Umbilical cord (tissue), 2 donors: Measurements from ENCODE around the gene LYPLA2. TPM values are rescaled to one million over a fixed set of nuclear protein-coding genes. Genes with fewer than 3 reads are reported as not detected.
A peak's percentile ranks its signal among the peaks of the same experiment; 100 is the strongest.
"Not testable (repeated sequence)": the region's sequence is repeated elsewhere in the genome, so short reads cannot be mapped to it uniquely, and the experiment has no call there.

ENCODE experiments used
- DNase-seq: peaks from one replicate; pipeline ENCODE4 v3.0.0-alpha.2; 2015; ENCODE audit warnings: low spot score
- total RNA-seq: library from RNA; depleted of rRNA; stranded (reverse); fragments of >200 nt; gene quantifications from one replicate; pipeline ENCODE4 v1.2.3, GENCODE V29; 2014; ENCODE audit warnings: low replicate concordance; ENCODE audit not compliant: insufficient read depth

LYPLA2 gene
- total RNA-seq, 1 donor from 2014 or later = 26.2 TPM

DNA sequence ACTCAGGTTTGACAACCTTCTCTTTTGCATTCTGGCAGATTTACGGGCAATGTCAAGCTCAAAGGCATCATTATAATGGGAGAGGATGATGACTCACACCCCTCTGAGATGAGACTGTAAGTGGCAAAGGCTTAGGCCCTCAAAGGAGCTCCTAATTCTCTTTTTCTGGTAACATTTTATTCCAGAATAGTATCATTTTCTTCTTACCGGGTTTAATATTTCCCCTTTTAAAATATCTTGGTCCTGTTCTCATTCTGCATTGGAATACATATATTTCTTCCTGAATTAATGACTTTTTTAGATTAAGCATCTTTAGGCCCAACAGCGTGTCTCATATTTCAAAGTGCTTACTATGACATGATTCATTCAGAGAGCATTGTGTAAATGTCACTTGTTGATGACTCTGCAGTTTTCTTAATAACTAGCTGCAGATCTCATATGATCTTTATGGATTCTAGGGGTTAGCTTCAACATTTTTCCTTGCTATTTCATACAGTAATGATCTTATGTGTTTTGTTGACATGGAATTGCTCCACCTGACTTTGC is 11.0 kb upstream of the LYPLA2 start:
- DNase-seq = no peak

DNA sequence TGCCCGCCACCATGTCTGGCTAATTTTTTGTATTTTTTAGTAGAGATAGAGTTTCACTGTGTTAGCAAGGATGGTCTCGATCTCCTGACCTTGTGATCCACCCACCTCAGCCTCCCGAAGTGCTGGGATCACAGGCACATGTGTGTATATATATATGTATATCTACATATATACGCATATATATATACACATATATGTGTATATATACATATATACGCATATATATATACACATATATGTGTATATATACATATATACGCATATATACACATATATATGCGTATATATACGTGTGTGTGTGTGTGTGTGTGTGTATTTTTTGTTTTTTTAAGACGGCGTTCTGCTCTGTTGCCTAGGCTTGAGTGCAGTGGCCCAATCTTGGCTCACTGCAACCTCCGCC is 7.8 kb upstream of the LYPLA2 start:
- not testable (repeated sequence) for DNase-seq

DNA sequence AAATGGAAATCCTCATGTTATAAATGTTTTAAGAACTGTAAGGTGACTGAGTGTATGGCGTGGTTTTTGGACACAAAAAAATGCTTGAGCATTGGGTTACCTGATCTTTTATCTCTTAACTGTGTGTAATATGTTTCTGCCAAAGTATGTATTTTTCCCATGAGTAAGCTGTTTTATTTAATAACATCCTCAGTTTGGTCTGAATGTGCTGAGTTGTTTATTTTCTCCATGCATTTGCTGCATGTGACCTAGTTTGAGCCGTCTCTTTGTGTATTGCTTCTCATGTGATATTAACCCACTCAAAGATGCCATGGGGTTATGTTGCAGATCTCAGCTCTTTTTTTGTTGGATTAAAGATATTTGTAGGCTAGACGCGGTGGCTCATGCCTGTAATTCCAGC is 6.1 kb upstream of the LYPLA2 start:
- DNase-seq = no peak

DNA sequence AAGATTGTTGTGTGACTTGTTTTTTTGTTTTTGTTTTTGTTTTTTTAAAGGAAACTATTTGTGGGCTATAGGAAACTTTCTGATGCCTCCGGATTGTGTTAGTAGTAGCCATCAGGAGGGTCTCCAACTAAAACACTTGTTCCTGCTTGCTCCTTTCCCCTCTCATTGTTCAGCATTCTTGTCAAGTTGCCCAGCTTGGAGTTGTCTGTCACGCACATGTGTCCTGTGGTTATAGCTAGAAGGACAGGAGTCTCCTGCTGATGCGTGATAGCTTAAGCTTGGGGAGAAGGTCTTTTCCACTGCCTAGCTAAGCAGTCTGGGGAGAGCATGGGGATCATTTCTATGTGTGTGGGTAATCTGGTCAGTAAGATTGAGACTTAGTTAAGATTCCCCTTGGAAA is 3.2 kb upstream of the LYPLA2 start:
- no peak for DNase-seq

DNA sequence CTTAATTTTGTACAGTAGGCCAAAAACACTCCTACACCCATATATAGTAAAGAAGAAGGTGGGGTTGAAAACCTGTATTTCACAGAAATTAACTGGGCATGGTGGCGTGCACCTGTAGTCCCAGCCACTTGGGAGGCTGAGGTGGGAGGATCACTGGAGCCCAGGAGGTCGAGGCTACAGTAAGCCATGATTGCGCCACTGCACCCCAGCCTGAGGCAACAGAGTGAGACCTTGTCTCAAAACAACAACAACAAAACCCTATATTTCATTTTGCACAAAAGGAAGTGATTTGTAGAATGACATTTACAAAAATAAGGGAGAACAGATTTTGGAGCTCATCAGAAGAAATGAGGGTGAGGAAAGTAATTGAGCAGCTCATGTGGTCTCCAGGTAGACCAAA is 2.2 kb upstream of the LYPLA2 start:
- DNase-seq = no peak

DNA sequence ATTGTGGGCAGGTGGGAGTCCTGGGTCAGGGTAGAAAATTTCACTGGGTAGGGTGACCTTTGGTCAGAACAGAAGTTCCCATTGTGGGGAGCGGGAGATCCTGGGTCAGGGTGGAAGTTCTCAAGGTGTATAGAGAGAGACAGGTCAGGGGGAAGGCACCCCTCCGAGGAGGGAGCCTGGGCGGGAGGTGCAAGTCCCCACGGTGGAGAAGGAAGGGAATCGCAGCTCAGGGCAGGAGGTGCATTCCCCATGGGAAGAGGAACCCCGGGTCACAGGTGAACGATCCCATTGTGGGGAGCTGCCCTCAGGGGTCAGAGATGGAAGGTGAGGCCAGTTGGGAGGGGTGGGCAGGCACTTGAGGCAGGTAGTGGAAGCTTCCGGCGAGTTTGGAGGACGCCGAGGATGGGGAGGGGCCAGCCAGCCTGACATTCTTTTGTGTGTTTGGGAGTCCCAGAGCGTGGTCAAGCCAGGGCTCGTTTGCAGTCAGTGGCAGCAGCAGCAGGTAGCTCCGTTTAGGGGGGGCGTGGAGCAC is 637 bp downstream of the LYPLA2 start:
- DNase-seq = no peak

DNA sequence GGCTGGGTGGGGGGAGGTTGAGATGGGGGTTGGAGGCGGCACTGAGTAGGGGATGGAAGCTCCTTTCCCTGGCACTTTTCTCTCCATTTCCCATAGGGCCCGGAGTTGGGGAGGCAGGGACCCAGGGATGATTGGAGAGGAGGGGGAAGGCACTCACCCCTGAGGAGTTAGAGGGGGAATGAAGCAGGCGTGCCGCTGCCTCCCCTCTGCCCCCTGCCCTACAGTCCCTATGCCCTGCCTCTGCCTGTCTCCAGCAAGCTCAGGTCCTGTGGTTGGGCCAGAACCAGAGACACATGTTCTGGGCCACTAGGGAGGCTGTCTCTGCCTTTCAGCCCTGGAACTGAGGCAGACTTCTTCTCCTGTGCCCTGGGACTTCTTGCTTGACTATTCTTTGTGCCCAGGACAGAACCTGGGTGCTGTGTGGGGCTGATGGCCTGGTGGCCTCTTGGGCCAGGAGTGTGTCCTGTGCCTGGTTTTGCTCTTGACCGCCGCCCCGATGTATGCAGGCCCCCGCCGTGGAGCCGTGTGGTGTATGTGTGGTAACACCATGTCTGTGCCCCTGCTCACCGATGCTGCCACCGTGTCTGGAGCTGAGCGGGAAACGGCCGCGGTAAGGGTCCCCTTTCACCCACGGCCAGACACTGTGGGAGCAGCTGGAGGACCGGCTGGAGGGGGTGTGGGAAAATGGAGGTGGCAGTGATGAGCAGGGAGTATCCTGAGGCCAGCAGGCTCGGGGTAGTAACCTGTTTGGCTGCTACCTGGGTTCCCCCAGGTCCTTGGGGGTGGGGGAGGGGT is 1.4 kb downstream of the LYPLA2 start:
- DNase-seq = no peak

DNA sequence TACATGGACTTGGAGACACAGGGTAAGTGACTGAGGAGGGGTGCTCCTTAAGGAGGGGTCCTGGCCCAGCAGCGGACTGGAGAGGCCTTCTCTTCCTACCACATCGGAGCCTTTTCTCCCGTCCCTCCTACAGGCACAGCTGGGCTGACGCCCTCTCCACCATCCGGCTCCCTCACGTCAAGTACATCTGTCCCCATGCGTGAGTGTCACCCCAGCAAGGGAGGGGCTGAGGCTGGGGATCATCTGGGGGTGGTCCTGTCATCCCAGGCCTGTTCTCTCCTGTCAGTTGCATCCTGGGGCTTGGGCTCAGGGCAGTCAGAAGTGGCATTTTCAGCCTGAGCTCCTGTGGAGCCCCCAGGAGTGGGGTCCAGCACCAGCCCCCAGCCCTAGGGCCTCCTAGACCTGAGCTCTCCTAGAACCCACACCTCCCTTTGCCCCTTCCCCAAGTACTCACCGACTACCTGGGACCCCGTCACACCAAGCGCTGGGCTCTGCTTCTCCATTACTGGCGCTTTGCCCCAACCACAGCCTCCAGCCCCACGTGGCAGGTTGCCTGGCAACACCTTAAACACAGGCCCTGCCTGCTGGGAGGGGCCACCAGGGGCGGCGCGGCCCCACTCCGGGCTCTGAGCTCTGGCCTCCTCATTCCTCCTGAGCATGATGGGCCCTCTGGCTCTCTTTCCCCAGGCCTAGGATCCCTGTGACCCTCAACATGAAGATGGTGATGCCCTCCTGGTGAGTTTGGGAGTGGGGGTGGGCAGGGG is 2.3 kb downstream of the LYPLA2 start:
- no peak for DNase-seq

DNA sequence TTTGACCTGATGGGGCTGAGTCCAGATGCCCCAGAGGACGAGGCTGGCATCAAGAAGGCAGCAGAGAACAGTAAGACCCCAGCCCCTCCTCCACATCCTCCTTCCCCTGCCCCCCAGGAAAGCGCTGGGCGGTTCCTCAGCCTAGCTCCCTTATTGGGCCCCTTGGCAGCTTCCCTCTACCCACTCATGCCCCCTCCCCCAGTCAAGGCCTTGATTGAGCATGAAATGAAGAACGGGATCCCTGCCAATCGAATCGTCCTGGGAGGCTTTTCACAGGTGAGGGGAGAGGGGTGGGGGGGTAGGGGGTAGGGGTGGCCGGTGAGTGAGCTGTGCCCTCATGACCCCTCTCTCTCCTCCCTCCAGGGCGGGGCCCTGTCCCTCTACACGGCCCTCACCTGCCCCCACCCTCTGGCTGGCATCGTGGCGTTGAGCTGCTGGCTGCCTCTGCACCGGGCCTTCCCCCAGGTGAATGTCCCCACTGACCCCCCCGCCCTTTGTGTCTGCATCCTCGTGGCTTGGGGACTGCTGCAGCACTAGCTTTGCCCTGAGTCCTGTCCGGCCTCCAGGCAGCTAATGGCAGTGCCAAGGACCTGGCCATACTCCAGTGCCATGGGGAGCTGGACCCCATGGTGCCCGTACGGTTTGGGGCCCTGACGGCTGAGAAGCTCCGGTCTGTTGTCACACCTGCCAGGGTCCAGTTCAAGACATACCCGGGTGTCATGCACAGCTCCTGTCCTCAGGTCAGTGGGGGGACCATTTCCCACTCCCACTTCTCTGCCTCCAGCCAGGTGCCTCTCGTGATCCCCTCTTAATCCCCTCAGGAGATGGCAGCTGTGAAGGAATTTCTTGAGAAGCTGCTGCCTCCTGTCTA is 3.2 kb downstream of the LYPLA2 start:
- no peak for DNase-seq

DNA sequence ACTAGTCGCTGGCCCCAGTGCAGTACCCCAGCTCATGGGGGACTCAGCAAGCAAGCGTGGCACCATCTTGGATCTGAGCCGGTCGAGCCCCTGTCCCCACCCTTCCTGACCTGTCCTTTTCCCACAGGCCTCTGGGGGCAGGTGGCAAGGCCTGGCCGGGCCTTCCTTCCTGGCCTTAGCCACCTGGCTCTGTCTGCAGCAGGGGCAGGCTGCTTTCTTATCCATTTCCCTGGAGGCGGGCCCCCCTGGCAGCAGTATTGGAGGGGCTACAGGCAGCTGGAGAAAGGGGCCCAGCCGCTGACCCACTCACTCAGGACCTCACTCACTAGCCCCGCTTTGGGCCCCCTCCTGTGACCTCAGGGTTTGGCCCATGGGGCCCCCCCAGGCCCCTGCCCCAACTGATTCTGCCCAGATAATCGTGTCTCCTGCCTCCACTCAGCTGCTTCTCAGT is 3.8 kb downstream of the LYPLA2 start:
- DNase-seq = not testable (repeated sequence)

DNA sequence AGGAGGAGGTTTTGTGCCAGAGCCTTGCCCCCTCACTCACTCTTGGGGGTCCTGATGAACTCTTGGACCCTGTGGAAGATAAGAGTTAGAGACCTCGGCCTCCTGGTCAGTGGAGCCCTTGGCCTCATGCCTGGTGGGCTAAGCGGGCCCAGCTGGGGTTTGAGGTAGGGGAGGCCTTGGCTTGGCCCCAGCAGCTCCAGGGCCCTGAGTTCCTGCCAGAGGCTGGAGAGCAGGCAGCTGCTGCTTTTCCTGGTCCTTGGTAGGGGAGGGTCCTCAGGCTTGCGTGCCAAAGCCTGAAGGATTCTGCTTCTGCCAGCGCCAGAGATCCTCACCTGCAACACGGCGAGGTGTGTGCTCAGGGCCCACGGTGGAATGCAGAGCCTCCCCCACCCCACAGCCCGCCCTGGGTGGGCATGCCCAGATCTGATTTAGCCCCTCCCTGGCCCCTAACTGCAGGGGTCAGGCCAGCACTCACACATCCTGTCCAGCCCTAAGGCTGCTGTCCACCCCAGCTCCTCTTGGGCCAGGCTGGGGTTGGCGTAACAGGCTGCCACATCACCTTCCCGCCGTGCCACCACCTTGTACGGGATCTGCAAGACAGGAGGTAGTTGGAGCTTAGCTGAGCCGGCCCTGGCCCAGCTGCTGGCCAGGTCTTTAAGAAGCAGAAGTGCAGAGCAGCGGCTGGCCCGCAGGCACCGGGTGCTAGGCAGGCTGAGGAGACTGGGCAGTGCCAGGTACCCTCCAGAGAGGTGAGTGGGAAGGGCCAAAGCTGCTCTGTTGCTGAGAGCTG is 4.9 kb downstream of the LYPLA2 start:
- no peak for DNase-seq

DNA sequence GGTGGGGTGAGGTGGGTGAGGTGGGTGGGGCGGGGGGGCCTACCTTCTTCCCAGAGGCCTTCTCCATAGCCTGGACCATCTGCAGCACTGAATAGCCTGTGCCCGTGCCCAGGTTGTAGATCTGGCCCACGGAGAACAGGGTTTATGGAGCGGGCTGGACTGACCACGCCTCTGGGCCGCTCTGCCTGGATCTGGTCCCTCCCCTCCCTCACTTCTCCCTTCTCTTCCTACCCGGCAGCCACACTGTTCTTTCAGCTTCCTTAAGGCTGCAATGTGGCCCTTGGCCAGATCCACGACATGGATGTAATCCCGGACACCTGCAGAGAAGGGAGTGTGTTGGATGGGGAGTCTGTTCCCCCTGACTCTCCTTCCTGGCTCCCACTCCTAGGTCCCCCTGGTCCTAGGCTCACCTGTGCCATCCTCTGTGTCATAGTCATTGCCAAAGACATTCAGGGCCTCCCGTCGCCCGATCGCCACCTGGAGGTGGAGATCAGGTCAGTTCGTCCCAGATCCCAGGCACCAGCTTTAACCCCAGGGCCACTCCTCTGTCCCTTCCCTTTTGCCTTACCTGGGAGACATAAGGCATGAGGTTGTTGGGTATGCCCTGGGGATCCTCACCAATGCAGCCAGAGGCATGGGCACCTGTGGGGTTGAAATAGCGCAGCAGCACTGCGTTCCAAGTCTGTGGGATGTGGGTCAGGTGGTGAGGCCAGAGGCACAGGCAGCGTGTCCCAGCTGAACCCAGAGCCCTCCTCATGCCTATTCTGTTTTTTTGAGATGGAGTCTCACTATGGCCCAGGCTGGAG is 5.7 kb downstream of the LYPLA2 start:
- DNase-seq = no peak

DNA sequence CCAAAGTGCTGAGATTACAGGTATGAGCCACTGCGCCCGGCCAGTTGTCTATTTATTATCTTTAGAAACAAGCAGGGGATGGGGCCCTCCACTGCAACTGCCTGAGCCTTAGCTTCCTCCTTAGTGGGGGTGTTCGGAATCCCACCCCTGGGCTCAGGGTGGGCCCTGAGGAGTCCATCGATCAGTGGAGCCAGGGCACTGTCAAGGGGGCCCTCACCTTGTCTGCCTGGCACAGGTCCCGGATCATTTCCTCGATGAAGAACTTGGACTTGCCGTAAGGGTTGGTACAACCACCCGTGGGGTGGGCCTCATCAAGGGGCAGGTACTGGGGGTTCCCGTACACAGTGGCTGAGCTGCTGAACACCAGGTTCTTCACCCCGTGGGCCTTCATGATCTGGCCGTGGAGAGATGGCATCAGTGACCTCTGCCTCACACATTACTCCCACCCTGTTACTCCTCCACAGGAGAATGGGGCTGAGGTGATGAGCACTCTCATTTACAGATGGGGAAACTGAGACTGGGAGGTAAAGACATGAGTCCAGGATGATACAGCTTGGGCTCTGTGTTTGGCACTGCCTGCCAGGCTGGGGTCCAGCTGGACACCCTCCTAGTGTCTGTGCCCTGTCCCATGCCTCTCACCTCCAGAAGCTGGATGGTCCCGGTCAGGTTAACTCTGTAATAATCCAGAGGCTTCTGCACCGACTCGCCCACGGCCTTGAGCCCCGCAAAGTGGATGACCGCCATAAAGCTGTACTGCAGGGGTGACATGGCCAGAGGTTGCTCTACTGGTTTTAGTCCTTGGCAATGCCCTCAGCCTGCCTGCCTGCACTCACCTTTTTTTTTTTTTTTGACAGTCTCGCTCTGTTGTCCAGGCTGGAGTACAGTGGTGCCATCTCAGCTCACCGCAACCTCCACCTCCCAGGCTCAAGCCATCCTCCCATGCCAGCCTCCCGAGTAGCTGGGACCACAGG is 6.8 kb downstream of the LYPLA2 start:
- no peak for DNase-seq

DNA sequence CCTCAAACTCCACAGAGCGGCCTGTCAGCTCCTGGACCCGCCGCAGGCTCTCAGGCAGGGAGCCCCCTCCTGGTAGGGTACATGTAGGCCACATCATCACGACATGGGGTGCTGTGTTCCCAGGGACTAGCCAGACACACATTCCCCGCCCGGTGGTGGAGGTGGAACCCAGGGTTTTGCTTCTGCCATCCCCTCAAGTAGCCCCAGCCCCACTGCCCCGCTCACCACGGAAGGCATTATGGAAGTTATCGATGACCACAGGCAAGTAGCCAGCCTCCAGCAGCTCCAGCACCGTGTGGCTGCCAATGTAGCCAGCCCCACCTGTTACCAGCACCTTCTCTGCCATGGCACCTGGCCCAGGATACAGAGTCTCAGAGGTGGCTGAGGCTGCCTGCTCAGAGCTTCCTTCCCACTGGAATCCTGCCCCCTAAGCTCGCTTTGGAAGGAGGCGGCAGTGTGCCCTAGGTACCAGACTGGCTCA is 7.8 kb downstream of the LYPLA2 start:
- DNase-seq = no peak

DNA sequence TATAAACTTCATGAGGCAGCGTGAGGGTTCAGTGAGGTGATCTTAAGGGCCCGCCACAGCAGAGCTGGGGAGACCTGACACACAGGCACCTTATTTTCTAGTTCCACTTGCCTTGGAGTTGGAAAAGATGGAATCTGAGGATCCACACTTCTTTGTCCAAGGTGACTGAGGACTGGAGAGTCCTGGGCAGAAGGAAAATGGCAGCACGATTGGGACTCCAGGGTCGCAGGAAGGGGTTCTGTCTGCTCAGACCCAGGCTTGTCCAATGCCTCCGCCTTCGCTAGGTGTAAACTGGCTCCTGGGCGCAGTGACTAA is 8.3 kb downstream of the LYPLA2 start:
- no peak for DNase-seq

DNA sequence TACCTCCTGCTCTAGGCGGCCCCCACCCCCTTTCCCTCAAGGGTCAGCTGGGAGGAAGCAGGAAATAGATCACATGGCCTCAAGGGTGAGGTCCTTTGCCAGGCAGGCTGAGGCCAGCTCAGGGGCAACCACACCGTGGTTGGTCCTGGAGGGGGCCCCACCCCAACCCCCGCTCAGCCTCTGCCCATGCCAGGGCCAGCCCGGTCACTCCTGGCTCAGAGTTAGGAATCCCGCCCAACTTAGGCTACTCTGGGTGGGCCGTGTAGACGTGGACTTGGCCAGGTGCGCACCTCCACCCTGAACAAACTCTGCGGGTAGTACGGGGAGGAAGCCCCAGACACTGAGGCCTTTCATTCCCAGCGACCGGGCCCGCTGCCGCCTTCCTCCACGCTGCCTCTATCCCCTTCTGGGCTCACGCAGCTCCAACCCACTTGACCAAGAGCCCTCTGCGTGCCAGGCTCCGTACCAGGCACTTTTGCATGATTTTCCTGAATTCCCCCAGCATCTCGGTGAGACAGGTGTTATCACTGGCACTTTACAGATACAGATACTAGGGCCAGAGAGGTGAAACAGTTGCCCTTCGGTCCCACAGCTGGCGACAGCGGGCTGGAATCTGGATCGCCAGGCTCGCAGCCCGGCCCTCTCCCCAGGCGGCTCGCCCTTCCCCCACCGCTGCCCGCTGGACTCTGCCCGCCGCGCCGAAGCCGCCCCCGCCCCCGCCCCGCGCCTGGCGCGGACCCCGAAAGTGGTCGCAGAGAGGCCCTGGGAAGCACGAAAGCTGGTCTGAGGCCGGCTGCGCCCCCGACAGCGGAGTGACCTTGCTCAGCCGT is 8.8 kb downstream of the LYPLA2 start:
- peak; percentile 70 for DNase-seq
